Spleen (tissue), 11 donors: ENCODE results near the gene DECR2. TPM values are rescaled to one million over a fixed set of nuclear protein-coding genes. Genes with fewer than 3 reads are reported as not detected.

ENCODE experiments used
- DNase-seq: peaks from one replicate; pipeline ENCODE4 v3.0.0-alpha.2; 2020
- H3K27ac ChIP-seq, 8 donors: fragments of 200-600 bp; sonication (generic) in 7 of 8; 1 replicate in 4 of 8; 2 replicates in 4 of 8; pipeline versions ENCODE4 v1.5.0 to v1.8.0; 2016 to 2021; ENCODE audit warnings: inconsistent platforms in 4 of 8, mild to moderate bottlenecking in 4 of 8, moderate library complexity in 1 of 8
- H3K27me3 ChIP-seq, 7 donors: fragments of 200-600 bp; sonication (generic) in 6 of 7; replicated peaks in 1 of 7; 1 replicate in 4 of 7; 2 replicates in 3 of 7; pipeline versions ENCODE4 v1.5.0 to v1.8.0; 2016 to 2021; ENCODE audit warnings: inconsistent platforms in 3 of 7, mild to moderate bottlenecking in 1 of 7
- H3K36me3 ChIP-seq, 6 donors: fragments of 200-600 bp; sonication (generic) in 5 of 6; 1 replicate in 4 of 6; 2 replicates in 2 of 6; pipeline versions ENCODE4 v1.5.0 to v1.8.0; 2016 to 2021; ENCODE audit warnings: inconsistent platforms in 2 of 6
- H3K4me1 ChIP-seq, 6 donors: fragments of 200-600 bp; sonication (generic) in 5 of 6; 1 replicate in 3 of 6; 2 replicates in 3 of 6; pipeline versions ENCODE4 v1.5.0 to v1.8.0; 2016 to 2021; ENCODE audit warnings: inconsistent platforms in 3 of 6
- H3K4me3 ChIP-seq, 8 donors: fragments of 200-600 bp; sonication (generic) in 7 of 8; 1 replicate in 4 of 8; 2 replicates in 4 of 8; pipeline versions ENCODE4 v1.5.0 to v1.8.0; 2016 to 2021; ENCODE audit warnings: inconsistent platforms in 4 of 8, mild to moderate bottlenecking in 4 of 8, moderate library complexity in 2 of 8
- H3K9me3 ChIP-seq, 8 donors: fragments of 200-600 bp; sonication (generic) in 7 of 8; 1 replicate in 4 of 8; 2 replicates in 4 of 8; pipeline versions ENCODE4 v1.5.0 to v1.8.0; 2016 to 2021; ENCODE audit warnings: inconsistent platforms in 4 of 8
- CTCF ChIP-seq, 11 experiments: fragments of 200-600 bp in 7 of 11; fragments of 450-650 bp in 4 of 11; sonication (generic) in 4 of 11; IDR thresholded peaks in 8 of 11; conservative IDR thresholded peaks in 3 of 11; 1 replicate in 7 of 11; 2 replicates in 4 of 11; pipeline versions ENCODE4 v1.4.0 to v1.8.0; 2016 to 2021; ENCODE audit warnings: antibody characterized with exemption in 11 of 11, inconsistent platforms in 4 of 11, mild to moderate bottlenecking in 1 of 11
- POLR2A ChIP-seq, 3 donors: fragments of 450-650 bp; IDR thresholded peaks; one replicate each; pipeline ENCODE4 v1.5.1; 2017; ENCODE audit warnings: antibody characterized with exemption in 3 of 3, mild to moderate bottlenecking in 1 of 3
- POLR2AphosphoS5 ChIP-seq, 3 donors: sonication (generic); formaldehyde crosslinking; IDR thresholded peaks; one replicate each; pipeline ENCODE4 v1.5.1; 2017; ENCODE audit warnings: antibody characterized with exemption in 3 of 3
- WGBS, 5 donors: extraction: QIAGEN DNeasy Blood & Tissue Kit in 3 of 5; methylation state at CpG; one replicate each; pipeline versions ENCODE4 v1.1.5 to v1.1.7; 2013 to 2018; 5-methylcytosine and 5-hydroxymethylcytosine counted together
- intact Hi-C: fragments of 100-400 bp; cut with DNase I; formaldehyde crosslinking; loops from one replicate; pipeline ENCODE4 v1.15.0; 2023; ENCODE audit warnings: low total_unique reads
- polyA plus RNA-seq, 3 donors: library from polyadenylated mRNA; stranded (reverse); fragments of 200-250 nt; gene quantifications; one replicate each; pipeline ENCODE4 v1.2.1, GENCODE V29; 2013
- total RNA-seq, 7 donors: library from RNA; depleted of rRNA in 3 of 7; stranded (reverse); fragments of >200 nt in 3 of 7; fragmentation: NEBNext Ultra II Directional in 4 of 7; extraction: Animal tissue kit (Norgen Biotek cat#: 25700) in 4 of 7; gene quantifications; one replicate each; pipeline versions ENCODE4 v1.1.0 to v1.2.1, GENCODE V29; 2016 to 2021
- donor health status: healthy with polysubstance abuse.
- donor health status: DM: no; HTN: no; CAD: no; lungs with moderate emphysema.
- donor health status: DM: no; HTN: no; CAD: no.
- donor health status: Bipolar disorder and iron deficiency.
- donor health status: healthy.
- donor health status: DM: no; HTN: no; CAD: no.
- donor health status: DM: yes; HTN: yes; CAD: no.

The DECR2 gene
- total and polyA plus RNA-seq, 10 donors = 8.9 to 19.5 (median 12.0) TPM

DNA sequence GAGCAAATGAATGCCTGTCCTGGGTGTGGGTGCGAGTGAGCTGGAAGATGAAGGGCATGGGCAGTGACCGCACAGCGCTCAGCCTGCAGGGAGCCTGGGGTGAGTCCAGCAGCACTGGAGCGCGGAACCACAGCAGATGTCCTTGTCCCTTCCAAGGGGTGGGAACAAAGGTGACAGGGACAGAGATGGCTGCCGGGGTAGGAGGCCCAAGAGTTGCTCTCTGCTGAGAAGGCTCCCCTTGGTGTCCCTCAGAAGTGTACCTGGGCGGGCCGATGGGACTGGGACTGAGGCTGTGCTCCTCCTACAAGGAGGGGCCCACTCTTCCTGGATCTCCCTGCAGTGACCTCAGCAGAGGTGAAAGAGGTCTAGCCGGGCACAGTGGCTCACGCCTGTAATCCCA is 12.3 kb upstream of the DECR2 start:
- peak; percentile 68 for DNase-seq
- Histone ChIP-seq H3K4me1 (peaks cover 0 to 26% (median 4%) of the 10 kb centered on the region in 6 donors), H3K4me3 (no peak overlapping the region), H3K36me3 (no peaks in the 10 kb centered on the region), H3K27me3 (no peaks in the 10 kb centered on the region), H3K9me3 (peaks cover 0 to 6% (median 0%) of the 10 kb centered on the region in 8 donors), H3K27ac (no peak overlapping the region)
- TF ChIP-seq POLR2A (IDR thresholded peaks at IDR 0.05) (no peak), POLR2AphosphoS5 (IDR thresholded peaks at IDR 0.05) (no peak), CTCF (IDR thresholded peaks at IDR 0.05 in 8 of 11, conservative IDR thresholded peaks at IDR 0.05 in 3 of 11) (no peak)
- WGBS, 5 donors = 81 to 93% (median 87%) methylated on average over 8 to 10 of the region's 10 CpGs
- intact Hi-C loops = no loop called here

DNA sequence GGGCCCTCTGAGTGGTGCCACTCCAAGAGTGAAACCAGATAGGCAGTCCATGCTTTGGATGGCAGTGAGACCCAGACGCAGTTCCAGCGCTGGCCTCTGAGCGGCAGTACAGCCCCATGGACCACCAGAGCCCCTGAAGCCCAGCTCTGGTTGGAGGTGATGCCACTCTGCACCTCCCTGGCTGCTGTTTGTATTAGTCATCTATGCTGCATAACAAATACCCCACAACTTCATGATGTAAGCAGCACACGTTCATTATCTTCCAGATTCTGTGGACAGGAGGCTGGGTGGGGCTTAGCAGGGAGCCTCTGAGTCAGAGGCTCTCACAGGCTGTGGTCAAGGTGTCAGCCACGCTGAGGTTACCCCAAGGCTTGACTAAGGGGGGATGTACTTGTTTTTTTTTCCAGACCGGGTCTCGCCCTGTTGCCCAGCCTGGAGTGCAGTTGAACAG is 9.8 kb upstream of the DECR2 start:
- WGBS, 5 donors = 56 to 67% (median 64%) methylated on average over 7 of the region's 7 CpGs

GRCh38 chr16:392450-393030 is 9.1 kb upstream of the DECR2 start:
- Histone ChIP-seq H3K27ac (peak overlapping the region in 1 of 8 donors; percentile 10), H3K27me3 (no peaks in the 10 kb centered on the region), H3K9me3 (peaks cover 0 to 6% (median 0%) of the 10 kb centered on the region in 8 donors), H3K36me3 (no peaks in the 10 kb centered on the region), H3K4me1 (peaks cover 0 to 28% (median 12%) of the 10 kb centered on the region in 6 donors), H3K4me3 (no peak overlapping the region)
- intact Hi-C loops = no loop called here
- WGBS, 5 donors = 65 to 86% (median 77%) methylated on average over 7 of the region's 7 CpGs
- TF ChIP-seq POLR2A (IDR thresholded peaks at IDR 0.05) (no peak), CTCF (IDR thresholded peaks at IDR 0.05 in 8 of 11, conservative IDR thresholded peaks at IDR 0.05 in 3 of 11) (peak in 1 of 11 experiments; percentile 11)
- no peak for DNase-seq

More for the DNA sequence above, 9.8 kb upstream of the DECR2 start:
- peak overlapping the region in 1 of 8 donors; percentile 10 for H3K27ac ChIP-seq
- H3K4me1 ChIP-seq = peaks cover 0 to 28% (median 12%) of the 10 kb centered on the region in 6 donors
- intact Hi-C loops = no loop called here
- no peaks in the 10 kb centered on the region for H3K27me3 ChIP-seq
- peaks cover 0 to 6% (median 0%) of the 10 kb centered on the region in 8 donors for H3K9me3 ChIP-seq
- TF ChIP-seq POLR2AphosphoS5 (IDR thresholded peaks at IDR 0.05) = peak in 2 of 3 donors; percentile 26 to 39
- peak; percentile 51 to 82 (median 75) for TF ChIP-seq CTCF (IDR thresholded peaks at IDR 0.05 in 8 of 11, conservative IDR thresholded peaks at IDR 0.05 in 3 of 11)
- TF ChIP-seq POLR2A (IDR thresholded peaks at IDR 0.05) = no peak
- DNase-seq = peak; percentile 88
- H3K36me3 ChIP-seq = no peaks in the 10 kb centered on the region
- H3K4me3 ChIP-seq = no peak overlapping the region

DNA sequence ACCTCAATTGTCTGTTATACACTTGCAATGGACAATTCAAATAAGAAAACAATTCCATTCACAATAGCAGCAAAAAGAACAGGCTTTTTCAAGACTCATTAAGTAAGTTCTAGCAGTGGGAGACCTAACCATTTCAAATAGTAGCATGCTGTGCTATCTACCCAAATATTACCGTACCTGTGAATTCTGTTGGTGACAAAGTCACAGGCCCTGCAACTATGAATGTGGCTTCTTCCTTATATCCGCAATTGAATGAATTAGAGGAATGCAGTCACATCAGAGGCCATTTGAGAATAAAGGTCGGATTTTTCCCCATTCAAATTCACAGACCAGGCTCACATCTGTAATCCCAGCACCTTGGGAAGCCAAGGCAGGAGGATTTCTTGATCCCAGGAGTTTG is 5.5 kb upstream of the DECR2 start:
- peak overlapping the region in 7 of 8 donors; percentile 4 to 98 (median 80) for H3K27ac ChIP-seq
- intact Hi-C loops = no loop called here

More for the DNA sequence above, 5.5 kb upstream of the DECR2 start:
- Histone ChIP-seq H3K27me3 (no peaks in the 10 kb centered on the region), H3K36me3 (peaks cover 0 to 8% (median 0%) of the 10 kb centered on the region in 6 donors), H3K9me3 (peaks cover 0 to 6% (median 0%) of the 10 kb centered on the region in 8 donors), H3K4me1 (peaks cover 3 to 64% (median 35%) of the 10 kb centered on the region in 6 donors), H3K4me3 (peak overlapping the region in 4 of 8 donors; percentile 36 to 89 (median 63))
- no peak for DNase-seq
- WGBS, 5 donors = 20 to 51% (median 25%) methylated on average over 3 of the region's 3 CpGs
- TF ChIP-seq POLR2AphosphoS5 (IDR thresholded peaks at IDR 0.05) = no peak
- no peak for TF ChIP-seq POLR2A (IDR thresholded peaks at IDR 0.05)
- no peak for TF ChIP-seq CTCF (IDR thresholded peaks at IDR 0.05 in 8 of 11, conservative IDR thresholded peaks at IDR 0.05 in 3 of 11)
